Activated T-cell treated with anti-CD3 and anti-CD28 coated beads for 48 hours (primary cell): ENCODE measurements around the gene CUL9.
"Not testable (repeated sequence)": the region's sequence is repeated elsewhere in the genome, so short reads cannot be mapped to it uniquely, and the experiment has no call there.

Experiments used
- DNase-seq: peaks from one replicate; pipeline ENCODE4 v3.0.0-alpha.2; 2020; ENCODE audit warnings: low read depth

The CUL9 gene

GRCh38 chr6:43181942-43182860 is at the start of gene CUL9:
Gene CUL9 (plus strand): TSS chr6:43182196. CDS start chr6:43184311, 2,115 bp downstream.
- peak; percentile 83 for DNase-seq

GRCh38 chr6:43138267-43138666 is 43.7 kb upstream of the CUL9 start:
- no peak for DNase-seq

- not testable (repeated sequence) for DNase-seq
Measured at GRCh38 chr6:43139973-43140372, 42.0 kb upstream of the CUL9 start.

GRCh38 chr6:43141644-43142043 is 40.4 kb upstream of the CUL9 start:
- no peak for DNase-seq

DNA sequence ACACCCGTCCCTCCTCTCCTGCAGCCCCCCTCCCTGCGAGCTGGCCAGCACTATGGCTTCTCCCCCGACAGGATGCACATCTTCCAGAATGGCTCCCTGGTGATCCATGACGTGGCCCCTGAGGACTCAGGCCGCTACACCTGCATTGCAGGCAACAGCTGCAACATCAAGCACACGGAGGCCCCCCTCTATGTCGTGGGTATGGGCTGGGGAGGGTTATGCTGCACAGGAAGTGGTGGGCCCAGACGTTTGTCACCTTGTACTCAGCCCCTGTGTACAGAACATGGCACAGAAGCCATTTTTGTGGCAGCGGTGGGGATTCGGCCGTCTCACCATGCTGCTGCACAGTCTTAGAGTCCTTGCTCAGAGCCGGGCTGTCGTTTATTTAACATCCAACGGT is 39.9 kb upstream of the CUL9 start:
- no peak for DNase-seq

DNA sequence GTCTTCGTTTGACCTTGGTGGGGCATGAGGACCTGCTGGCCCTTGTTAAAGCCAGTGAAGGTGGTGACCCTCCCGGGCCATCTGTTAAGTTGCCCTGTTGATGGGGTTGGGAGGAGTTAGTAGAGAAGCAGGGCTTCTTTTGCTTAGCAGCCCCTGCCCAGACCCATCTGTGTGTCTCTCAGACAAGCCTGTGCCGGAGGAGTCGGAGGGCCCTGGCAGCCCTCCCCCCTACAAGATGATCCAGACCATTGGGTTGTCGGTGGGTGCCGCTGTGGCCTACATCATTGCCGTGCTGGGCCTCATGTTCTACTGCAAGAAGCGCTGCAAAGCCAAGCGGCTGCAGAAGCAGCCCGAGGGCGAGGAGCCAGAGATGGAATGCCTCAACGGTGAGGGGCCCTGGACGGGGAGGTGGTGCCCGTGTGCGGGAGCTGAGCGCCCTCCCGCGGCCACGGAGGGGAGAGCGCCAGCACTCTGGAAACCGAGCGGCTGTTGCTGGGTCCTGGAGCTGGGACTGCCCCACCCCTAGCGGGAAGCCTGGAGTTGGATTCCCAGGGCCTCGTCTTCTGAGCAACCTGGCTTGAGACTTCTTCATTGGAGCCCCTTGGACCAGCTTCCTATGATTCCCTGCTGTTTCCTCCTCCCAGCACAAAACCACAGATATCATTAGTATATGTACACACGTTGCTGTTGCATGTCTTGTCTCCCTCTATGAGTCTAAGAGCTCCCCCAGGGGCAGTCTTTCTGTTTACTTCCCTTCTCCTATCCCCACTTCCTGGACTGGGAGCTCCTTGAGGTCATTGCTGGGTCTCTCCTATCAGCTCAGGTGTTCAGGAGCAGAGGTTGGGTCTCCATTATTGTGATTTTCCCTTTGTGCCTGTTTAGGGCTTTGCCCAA is 38.5 kb upstream of the CUL9 start:
- peak; percentile 82 for DNase-seq

GRCh38 chr6:43144879-43145278 is 37.1 kb upstream of the CUL9 start:
- no peak for DNase-seq

DNA sequence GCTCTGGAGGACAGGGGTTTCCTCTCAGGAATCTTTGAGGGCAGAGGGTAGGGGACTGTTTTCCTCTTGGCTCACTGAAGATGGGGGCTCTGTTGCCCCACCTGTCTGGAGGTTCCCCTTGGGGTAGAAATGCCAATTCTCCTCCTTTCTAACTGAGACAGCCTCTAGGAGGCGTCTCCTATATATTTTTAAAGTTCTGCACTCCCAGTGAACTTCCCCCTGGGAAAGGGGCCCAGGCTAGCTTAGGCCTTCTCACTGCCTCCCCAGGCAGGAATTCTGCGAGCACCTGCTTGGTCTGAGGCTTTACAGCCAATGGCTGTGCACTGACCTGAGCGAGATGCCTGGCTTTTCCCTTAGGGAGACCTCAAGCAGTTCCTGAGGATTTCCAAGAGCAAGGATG is 35.7 kb upstream of the CUL9 start:
- no peak for DNase-seq

DNA sequence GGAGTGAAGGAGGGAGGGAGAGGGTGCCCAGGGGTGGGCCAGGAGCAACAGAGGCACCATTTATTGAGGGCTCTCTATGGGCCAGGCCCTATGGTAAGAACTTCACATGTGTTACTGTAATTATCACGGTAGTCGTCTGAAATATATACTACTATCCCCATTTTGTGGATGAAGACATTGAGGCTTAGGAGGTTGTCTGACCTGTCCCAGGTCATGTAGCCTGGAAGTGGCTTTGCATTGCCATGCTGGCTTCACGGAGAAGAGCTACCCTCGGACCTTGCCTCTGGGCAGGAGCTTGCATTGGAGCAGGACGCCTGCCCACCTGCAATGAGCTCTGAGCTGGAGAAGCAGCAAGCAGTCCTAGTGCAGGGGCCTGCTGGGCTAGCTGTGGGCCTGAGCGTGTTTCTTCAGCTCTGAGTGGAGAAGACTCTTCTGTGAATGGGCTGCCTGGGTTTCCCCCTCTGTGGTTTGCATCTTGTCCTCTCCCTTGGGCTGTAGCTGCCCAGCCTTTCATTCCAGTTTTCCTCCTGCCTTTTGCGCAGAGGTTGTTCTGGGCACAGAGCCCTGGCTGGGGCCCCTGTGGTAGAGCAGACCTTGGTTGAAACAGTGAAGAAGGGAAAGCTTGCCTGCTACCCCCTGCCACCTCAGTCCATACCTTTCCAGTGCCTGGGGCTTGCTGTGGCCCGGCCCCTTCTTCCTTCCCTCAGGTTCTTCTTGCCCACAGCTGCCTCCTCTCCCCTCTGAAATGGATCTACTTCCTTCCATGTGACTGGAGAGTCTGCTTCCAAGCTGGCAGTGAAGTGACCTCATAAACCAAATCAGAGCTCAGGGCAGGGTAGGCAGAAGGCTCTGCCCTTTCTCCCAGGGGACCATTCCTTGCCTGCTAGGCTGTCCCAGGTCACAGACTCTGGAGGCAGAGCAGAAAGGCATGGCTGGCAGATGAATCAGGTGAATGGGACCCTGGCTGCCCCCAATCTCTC is 35.0 kb upstream of the CUL9 start:
- no peak for DNase-seq

DNA sequence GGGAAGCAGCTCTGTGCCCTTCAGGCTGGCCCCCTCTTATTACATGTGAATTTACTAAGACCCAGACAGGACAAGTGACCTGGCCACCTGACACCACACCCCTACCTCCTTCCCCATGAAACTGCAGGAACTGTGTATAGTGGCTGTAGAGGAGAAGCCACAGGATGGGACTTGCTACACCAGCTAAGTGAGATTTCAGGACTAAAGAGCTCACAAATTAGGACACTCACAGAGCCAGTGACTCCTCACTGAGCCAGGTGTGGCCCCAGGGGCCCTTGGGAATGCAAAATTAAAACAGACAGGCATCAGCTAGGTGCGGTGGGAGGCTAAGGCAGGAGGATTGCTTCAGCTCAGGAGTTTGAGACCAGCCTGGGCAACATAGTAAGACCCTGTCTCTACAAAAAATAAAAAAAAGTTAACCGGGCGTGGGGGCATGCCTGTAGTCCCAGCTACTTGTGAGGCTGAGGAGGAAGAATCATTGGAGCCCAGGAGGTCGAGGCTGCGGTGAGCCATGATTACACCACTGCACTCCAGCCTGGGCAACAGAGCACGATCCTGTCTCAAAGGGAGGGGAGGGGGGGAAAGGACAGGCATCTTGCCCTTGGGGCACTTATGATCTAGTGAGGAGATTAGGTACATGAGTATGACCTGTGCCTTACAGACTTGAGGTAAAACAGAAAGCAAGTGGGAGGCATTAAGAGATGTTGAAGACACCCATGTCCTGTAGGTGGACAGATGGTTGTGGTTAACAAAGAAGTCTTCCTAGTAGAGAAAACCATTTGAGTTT is 34.1 kb upstream of the CUL9 start:
- no peak for DNase-seq

GRCh38 chr6:43149265-43149664 is 32.7 kb upstream of the CUL9 start:
- DNase-seq, result no peak

GRCh38 chr6:43150051-43150751 is 31.8 kb upstream of the CUL9 start:
- DNase-seq, result no peak

DNA sequence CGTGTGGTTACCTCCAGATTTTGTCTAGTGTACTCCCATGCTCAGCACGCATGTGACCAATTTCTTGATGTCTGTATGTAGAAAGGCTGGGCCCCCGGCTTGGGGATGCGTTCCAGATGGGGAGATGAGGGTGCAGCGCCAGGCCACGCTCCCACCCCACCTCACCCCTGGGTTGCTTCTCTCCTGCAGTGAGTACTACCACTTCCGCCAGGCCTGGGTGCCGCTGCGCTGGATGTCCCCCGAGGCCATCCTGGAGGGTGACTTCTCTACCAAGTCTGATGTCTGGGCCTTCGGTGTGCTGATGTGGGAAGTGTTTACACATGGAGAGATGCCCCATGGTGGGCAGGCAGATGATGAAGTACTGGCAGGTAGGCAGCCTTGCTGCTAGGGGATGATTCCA is 22.4 kb upstream of the CUL9 start:
- no peak for DNase-seq

DNA sequence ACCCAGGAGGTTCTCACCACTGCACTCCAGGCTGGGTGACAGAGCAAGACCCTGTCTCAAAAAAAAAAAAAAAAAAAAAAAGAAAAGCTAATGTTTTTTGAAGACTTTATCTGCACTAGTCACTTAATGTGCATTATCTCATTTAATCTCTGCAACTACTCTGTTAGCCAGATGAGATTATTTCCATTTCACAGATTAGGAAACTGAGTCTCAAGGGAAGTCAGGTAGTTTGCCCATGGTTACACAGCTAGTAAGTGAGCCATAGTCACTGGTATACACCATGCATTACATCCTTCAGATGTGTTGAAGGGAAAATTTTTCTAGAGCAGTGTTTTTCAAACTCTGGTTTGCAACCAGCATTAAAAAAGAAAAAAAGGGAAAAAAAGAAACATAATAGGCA is 18.1 kb upstream of the CUL9 start:
- DNase-seq, result no peak

GRCh38 chr6:43170417-43170930 is 11.5 kb upstream of the CUL9 start:
- DNase-seq, result no peak

GRCh38 chr6:43170931-43171706 is 10.9 kb upstream of the CUL9 start, which contains the start of gene SRF:
Gene SRF (plus strand): TSS chr6:43171269. CDS start chr6:43171657, 388 bp downstream.
- peak; percentile 96 for DNase-seq

- DNase-seq, result peak; percentile 27
Measured at GRCh38 chr6:43171707-43172103, 10.3 kb upstream of the CUL9 start.

- peak; percentile 48 for DNase-seq
Measured at GRCh38 chr6:43172104-43173007, 9.6 kb upstream of the CUL9 start.
